Measurements from ENCODE around the gene NXN.
"Not testable (repeated sequence)": the region's sequence is repeated elsewhere in the genome, so short reads cannot be mapped to it uniquely, and the experiment has no call there.

The NXN gene

DNA sequence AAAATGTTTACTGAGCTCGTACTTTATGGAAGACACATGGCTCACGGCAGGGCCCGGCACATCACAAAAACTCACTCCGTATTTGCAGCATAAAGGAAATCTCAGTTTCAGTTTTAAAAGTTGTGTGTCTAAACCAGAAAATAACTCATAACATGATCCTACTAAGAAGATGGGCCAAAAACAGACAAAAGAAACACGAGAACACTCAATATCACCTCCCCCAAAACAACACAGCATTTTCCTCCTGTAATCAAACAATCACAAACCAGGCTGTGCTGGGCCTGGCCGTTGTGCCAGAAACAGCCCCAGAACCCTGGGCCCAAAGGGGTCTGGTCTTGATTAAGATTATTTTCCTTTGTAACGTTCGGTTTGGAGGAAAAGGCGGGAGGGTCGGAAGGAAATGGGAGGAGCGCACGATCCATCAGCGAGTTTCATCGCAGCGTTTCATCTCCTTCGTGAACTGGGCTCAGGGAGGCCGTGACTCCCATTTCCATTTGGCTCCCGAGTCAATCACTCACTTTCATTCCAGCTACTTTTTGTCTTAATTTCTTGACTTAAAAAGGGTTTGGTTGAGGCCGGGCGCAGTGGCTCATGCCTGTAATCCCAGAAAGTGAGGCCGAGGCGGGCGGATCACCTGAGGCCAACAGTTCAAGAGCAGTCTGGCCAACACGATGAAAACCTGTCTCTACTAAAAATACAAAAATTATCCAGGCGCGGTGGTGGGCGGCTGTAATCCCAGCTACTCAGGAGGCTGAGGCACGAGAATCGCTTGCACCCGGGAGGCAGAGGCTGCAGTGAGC, 61.4 kb downstream of the NXN start:
- no peak for DNase-seq (ENCODE audit: low spot score)

DNA sequence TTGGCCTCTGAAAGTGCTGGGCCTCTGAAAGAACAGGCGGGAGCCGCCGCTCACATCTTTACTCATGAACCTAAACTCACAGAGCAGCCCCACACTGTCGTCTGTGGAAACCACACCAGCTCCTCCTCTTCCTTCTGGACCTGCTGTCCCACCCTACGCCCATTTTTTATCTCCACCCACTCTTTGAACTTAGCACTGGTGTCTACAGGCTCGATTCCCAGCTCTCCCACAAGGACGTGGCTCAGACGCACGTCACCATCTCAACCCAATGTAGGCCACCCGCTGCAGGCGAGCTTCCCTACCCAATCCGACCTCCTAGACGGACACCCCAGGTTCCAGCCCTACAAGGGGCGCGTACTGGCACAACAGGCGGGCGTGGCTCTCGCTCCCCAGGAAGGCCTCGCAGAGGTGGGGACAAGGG, 62.2 kb downstream of the NXN start:
- no peak for DNase-seq (ENCODE audit: low spot score)

GRCh38 chr17:916315-916714, 63.3 kb downstream of the NXN start:
- DNase-seq (ENCODE audit: low spot score) = no peak

DNA sequence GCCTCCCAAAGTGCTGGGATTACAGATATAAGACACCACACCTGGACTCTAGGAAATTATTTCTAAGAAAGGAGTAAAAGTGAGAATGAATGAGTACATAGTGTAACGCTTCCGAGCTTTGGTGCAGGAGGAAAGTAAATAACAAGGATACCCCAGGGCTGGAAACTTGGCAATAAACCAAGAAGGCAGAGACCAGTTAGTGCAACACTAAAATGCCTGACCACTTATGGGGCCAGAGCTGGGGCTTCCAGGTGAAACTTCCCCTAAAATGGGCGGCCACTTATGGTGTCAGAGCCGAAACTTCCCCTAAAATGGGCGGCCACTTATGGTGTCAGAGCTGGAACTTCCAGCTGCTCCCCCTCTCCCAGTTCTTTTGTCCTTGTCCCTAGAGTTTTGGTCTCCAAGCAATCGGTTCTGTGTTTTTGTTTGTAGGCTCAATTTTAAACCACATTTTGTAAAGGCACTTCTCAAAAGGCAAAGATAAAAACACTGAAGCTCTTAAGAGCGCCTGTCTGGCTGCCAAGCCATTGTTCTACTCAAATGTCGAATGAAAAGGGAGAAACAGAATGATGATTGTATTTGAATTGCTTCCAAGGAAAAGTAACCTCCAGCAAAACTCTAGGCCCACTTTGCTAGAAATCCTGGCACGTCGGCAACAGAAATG, 63.9 kb downstream of the NXN start:
- no peak for DNase-seq (ENCODE audit: low spot score)

DNA sequence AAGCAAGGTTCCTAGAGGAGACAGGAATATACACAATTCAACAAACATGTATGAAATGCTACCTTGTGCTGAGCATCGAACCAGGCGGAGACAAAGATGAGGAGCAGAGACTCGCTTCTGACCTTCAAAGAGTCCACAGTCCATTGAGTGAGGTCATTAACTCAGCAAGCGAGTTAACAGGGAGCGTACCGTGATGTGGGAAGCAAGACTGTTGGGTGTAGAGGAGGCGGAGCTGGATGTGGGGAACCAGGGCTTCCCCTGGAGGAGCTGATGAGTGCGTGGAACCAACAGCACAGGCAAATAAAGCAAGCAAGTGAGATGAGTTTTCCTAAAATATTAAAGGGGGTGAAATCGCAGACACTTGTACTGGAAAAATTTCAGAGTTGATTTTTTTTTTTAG, 65.0 kb downstream of the NXN start:
- no peak for DNase-seq (ENCODE audit: low spot score)

DNA sequence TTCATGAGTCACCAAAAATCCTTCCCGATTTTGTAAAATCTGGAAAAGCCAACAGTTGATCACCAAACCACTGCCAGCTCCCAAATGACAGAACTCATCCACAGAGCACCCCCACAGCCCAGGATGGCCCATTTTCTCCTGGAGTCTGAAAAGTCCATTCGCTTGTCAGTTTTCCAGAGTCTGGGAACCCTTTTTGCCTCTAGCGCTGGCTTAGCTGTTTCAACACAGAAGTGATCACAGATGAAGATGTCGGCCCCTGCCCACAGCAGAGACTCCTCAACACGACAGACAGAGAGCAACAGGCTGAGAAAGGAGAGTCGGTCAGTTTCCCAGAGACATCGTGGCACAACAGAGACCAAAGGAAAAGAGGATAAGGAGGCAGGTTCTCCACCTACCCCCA, 66.4 kb downstream of the NXN start:
- no peak for DNase-seq (ENCODE audit: low spot score)

DNA sequence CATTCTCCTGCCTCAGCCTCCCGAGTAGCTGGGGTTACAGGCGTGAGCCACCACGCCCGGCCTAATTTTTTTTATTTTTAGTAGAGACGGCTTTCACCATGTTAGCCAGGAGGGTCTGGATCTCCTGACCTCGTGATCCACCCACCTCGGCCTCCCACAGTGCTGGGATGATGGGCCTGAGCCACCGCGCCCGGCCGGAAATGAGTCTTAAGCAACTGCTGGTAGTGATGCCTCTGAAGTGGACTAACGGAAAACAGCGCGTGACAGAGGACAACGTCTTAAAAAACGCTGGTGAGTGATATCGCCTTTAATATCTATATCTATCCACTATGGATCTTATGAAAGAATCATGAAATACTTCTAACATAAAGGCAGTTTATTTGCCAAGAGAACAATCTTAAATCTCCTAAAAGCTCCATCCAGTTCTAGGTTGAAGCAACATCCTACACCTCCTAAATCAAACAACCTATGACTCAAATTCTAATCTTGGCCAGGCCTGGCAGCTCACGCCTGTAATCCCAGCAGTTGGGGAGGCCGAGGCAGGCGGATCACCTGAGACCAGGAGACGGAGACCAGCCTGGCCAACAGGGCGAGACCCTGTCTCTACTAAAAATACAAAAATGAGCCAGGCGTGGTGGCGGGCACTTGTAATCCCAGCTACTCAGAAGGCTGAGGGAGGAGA, 69.8 kb downstream of the NXN start:
- DNase-seq (ENCODE audit: low spot score) = no peak

- DNase-seq (ENCODE audit: low spot score) = no peak
These were observed 71.9 kb downstream of the NXN start for GRCh38 chr17:907725-908124.

- not testable (repeated sequence) for DNase-seq (ENCODE audit: low spot score)
These were observed 73.9 kb downstream of the NXN start for GRCh38 chr17:905708-906107.

- no peak for DNase-seq (ENCODE audit: low spot score)
These were observed 75.7 kb downstream of the NXN start for GRCh38 chr17:903691-904481.

GRCh38 chr17:902463-902862, 77.1 kb downstream of the NXN start:
- no peak for DNase-seq (ENCODE audit: low spot score)

DNA sequence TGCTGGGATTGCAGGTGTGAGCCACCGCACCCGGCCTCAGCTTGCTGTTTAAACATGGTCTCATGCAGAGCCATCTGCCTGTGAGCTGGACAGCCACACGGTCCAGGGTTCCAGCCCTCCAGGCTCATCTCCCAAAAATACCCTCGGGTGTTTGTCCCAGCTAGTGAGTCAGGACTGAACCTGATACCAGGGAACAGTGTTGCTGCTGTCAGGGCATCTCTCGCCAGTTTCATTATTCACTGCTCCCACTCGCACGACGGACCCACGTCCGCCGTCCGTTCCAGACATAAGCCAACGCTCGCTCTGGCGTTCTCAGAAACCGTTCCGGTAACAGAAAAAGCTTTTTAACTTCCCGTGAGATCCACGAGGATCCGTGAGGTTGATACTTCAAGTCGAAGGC, 77.6 kb downstream of the NXN start:
- DNase-seq (ENCODE audit: low spot score) = no peak

GRCh38 chr17:901191-901950, 78.2 kb downstream of the NXN start:
- no peak for DNase-seq (ENCODE audit: low spot score)

DNA sequence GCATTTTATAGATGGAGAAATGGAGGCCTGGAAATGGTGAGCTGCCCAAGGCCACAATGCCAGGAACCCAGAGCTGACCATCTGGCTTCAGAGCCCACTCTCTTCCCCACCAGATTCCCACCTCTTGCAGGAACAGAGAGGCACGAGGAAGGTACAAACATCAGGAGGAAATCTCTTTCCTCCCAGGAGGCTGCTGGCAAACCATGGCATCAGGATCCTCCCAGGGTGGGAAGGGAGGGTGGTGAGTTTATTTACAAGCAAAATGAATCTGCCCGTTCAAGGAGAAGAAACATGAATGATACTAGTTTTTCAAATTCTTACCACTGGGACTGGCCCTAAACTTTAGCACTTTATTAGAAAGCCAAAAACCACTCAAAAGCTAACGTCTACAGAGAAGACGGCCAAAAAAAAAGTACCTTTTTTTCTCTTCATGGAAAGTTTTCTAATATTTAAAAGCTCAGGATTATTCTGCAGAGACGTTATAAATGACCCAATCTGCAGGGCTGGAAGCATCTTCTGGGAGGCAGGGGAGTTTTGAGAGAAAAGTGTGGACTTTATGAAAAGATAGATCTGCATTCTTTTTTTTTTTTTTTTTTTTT, 79.1 kb downstream of the NXN start:
- no peak for DNase-seq (ENCODE audit: low spot score)

DNA sequence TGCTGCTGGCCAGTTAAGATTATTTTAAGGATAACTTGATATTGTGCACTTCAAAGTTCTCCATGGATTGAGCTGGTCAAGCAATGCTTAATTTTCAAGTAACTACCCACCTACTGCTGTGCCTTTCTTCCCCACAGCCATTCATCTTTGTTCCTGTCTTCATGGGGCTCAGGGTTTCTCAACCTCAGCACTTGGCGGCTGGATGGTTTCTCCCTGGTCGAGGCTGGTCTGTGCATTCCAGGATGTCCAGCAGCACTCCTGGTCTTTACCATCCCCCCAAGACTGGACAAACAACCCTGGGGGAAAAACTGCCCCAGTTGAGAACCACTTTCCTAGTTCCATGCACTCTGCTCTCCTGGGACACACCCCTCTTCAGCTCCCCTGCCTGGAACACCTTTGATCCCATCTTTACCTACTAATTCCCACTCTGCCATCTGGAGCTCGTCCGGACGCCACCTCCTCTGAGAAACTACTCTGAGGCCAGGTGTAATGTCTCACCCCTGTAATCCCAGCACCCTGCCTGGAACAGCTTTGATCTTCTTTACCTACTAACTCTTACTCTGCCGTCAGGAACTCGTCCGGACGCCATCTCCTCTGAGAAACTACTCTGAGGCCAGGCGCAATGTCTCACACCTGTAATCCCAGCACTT, 81.5 kb downstream of the NXN start:
- no peak for DNase-seq (ENCODE audit: low spot score)

GRCh38 chr17:896953-897661, 82.5 kb downstream of the NXN start:
- no peak for DNase-seq (ENCODE audit: low spot score)

- DNase-seq (ENCODE audit: low spot score) = no peak
These were observed 83.1 kb downstream of the NXN start for GRCh38 chr17:896454-896853.

- no peak for DNase-seq (ENCODE audit: low spot score)
These were observed 86.6 kb downstream of the NXN start for GRCh38 chr17:892958-893357.

DNA sequence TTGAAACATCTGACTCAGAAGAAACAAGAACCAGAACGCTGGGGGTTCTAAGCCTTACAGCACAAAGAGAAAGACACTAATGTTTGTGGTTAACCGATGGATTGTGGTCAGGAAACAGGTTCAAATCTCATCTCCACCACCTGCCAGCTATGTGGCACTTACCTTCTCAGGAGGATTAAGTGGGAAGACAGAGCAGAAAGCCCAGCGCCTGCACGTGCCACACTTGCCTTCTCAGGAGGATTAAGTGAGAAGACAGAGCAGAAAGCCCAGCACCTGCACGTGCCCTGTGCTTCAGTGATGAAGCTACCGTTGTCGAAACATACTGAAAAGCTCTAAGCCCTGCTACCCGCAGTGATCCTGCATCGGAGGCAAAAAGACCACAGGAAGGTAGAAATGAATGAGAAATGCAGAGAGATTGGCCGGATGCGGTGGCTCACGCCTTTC, 90.6 kb downstream of the NXN start:
- DNase-seq (ENCODE audit: low spot score) = no peak
